H1 (cell line): ENCODE results near the gene UBE4B. TPM values are rescaled to one million over a fixed set of nuclear protein-coding genes. Genes with fewer than 3 reads are reported as not detected.

ENCODE experiments used
- CTCF ChIA-PET: fragments of 300-600 bp; sonication (Branson Sonifier 250); formaldehyde crosslinking; loops from one replicate; lab custom pipeline; 2021; ENCODE audit not compliant: partially characterized antibody; lab: Charles Lee
- POLR2A ChIA-PET: fragments of 300-600 bp; sonication (Branson Sonifier 250); formaldehyde crosslinking; loops from one replicate; lab custom pipeline; 2021; ENCODE audit warnings: inconsistent platforms; ENCODE audit not compliant: partially characterized antibody; lab: Charles Lee
- DNase-seq, 2 experiments: peaks; one replicate each; pipeline versions ENCODE4 v3.0.0 to v3.0.0-alpha.2; 2010 to 2022; ENCODE audit warnings: low spot score in 2 of 2, low read depth in 1 of 2, mixed read lengths in 1 of 2
- FAIRE-seq: peaks from 2 replicates; lab custom pipeline; 2011; peaks lifted over from hg19 to GRCh38; lab: Jason Lieb, UNC
- H2AFZ ChIP-seq: 2 replicates; pipeline ENCODE4 v1.8.1; 2012; ENCODE audit warnings: low read length, inconsistent platforms
- H2AK5ac ChIP-seq: 2 replicates; pipeline ENCODE4 v1.6.1; 2013; ENCODE audit warnings: low read depth, low read length
- H2BK120ac ChIP-seq: replicated peaks from 2 replicates; pipeline ENCODE3; 2013; ENCODE audit warnings: low read depth, low read length, inconsistent platforms
- H2BK12ac ChIP-seq: 2 replicates; pipeline ENCODE4 v1.6.1; 2013; ENCODE audit warnings: low read depth, low read length
- H2BK15ac ChIP-seq: 2 replicates; pipeline ENCODE4 v1.6.1; 2013; ENCODE audit warnings: low read length
- H2BK20ac ChIP-seq: 2 replicates; pipeline ENCODE4 v1.6.1; 2013; ENCODE audit warnings: low read length
- H2BK5ac ChIP-seq: 2 replicates; pipeline ENCODE4 v1.6.1; 2013; ENCODE audit warnings: low read depth, low read length
- H3K14ac ChIP-seq: 2 replicates; pipeline ENCODE4 v1.6.1; 2013; ENCODE audit warnings: inconsistent platforms; ENCODE audit not compliant: insufficient read length
- H3K18ac ChIP-seq: 2 replicates; pipeline ENCODE4 v1.6.1; 2013; ENCODE audit warnings: low read length; ENCODE audit errors: extremely low read depth
- H3K23ac ChIP-seq: 2 replicates; pipeline ENCODE4 v1.6.1; 2013; ENCODE audit warnings: inconsistent platforms; ENCODE audit not compliant: insufficient read length
- H3K23me2 ChIP-seq: 2 replicates; pipeline ENCODE4 v1.6.1; 2013; ENCODE audit warnings: low read depth, low read length
- H3K27ac ChIP-seq: 2 replicates; pipeline ENCODE4 v1.6.1; 2011; ENCODE audit warnings: low read depth, low read length, inconsistent platforms
- H3K27me3 ChIP-seq, 4 experiments: replicated peaks in 1 of 4; 1 replicate in 1 of 4; 2 replicates in 3 of 4; pipeline versions ENCODE4 v1.6.1 to v1.8.1; 2011 to 2013; ENCODE audit warnings: low read length in 3 of 4, mild to moderate bottlenecking in 3 of 4, inconsistent platforms in 2 of 4, mixed read lengths in 2 of 4, moderate library complexity in 1 of 4; ENCODE audit not compliant: control insufficient read depth in 3 of 4, insufficient read depth in 3 of 4; ENCODE audit errors: extremely low read depth in 1 of 4
- H3K36me3 ChIP-seq, 4 experiments: 2 replicates each; pipeline versions ENCODE4 v1.6.1 to v1.8.1; 2011 to 2013; ENCODE audit warnings: mild to moderate bottlenecking in 4 of 4, low read length in 3 of 4, moderate library complexity in 2 of 4, control low read depth in 1 of 4, inconsistent platforms in 1 of 4; ENCODE audit not compliant: insufficient read depth in 4 of 4, control insufficient read depth in 2 of 4
- H3K4ac ChIP-seq: replicated peaks from 2 replicates; pipeline ENCODE3; 2013; ENCODE audit warnings: low read length, low read depth, mixed read lengths, inconsistent platforms; ENCODE audit not compliant: insufficient read length
- H3K4me1 ChIP-seq, 4 experiments: replicated peaks in 1 of 4; 1 replicate in 1 of 4; 2 replicates in 3 of 4; pipeline versions ENCODE4 v1.6.1 to v1.8.1; 2011 to 2013; ENCODE audit warnings: low read length in 3 of 4, inconsistent platforms in 2 of 4, mixed read lengths in 1 of 4; ENCODE audit not compliant: insufficient read depth in 4 of 4, control insufficient read depth in 3 of 4
- H3K4me2 ChIP-seq, 2 experiments: 2 replicates each; pipeline versions ENCODE4 v1.6.1 to v1.8.1; 2011 to 2013; ENCODE audit warnings: low read depth in 2 of 2, low read length in 2 of 2, control low read depth in 1 of 2, inconsistent platforms in 1 of 2, mild to moderate bottlenecking in 1 of 2; ENCODE audit not compliant: insufficient read depth in 1 of 2
- H3K4me3 ChIP-seq, 4 experiments: fragments of 200-600, 300-600 bp in 1 of 4; sonication (generic), shearing (Covaris generic), sonication (Bioruptor Twin) in 1 of 4; 2 replicates each; pipeline versions ENCODE4 v1.5.1 to v1.8.1; 2011 to 2016; ENCODE audit warnings: low read length in 4 of 4, low read depth in 3 of 4, control low read depth in 2 of 4, inconsistent platforms in 2 of 4, mild to moderate bottlenecking in 2 of 4, mixed read lengths in 1 of 4, moderate library complexity in 1 of 4; ENCODE audit not compliant: insufficient read depth in 2 of 4; ENCODE audit errors: extremely low read depth in 1 of 4
- H3K56ac ChIP-seq: replicated peaks from 2 replicates; pipeline ENCODE3; 2013; ENCODE audit warnings: low read depth, mild to moderate bottlenecking, mixed read lengths, low read length, inconsistent platforms; ENCODE audit not compliant: insufficient read length
- H3K79me1 ChIP-seq: 2 replicates; pipeline ENCODE4 v1.6.1; 2013; ENCODE audit warnings: low read depth, low read length, control low read depth
- H3K79me2 ChIP-seq, 2 experiments: 2 replicates each; pipeline versions ENCODE4 v1.6.1 to v1.8.1; 2012 to 2013; ENCODE audit warnings: low read length in 2 of 2, mild to moderate bottlenecking in 2 of 2, inconsistent platforms in 1 of 2; ENCODE audit not compliant: insufficient read depth in 2 of 2, control insufficient read depth in 1 of 2
- H3K9ac ChIP-seq, 4 experiments: replicated peaks in 1 of 4; 1 replicate in 1 of 4; 2 replicates in 3 of 4; pipeline versions ENCODE4 v1.6.1 to v1.8.1; 2011 to 2013; ENCODE audit warnings: low read depth in 3 of 4, low read length in 3 of 4, control low read depth in 2 of 4, mild to moderate bottlenecking in 2 of 4, moderate library complexity in 2 of 4, inconsistent platforms in 1 of 4; ENCODE audit errors: extremely low read depth in 1 of 4
- H3K9me3 ChIP-seq, 2 experiments: 2 replicates each; pipeline versions ENCODE4 v1.6.1 to v1.8.1; 2012 to 2013; ENCODE audit warnings: mild to moderate bottlenecking in 2 of 2, moderate library complexity in 2 of 2, control low read depth in 1 of 2, inconsistent platforms in 1 of 2, low read depth in 1 of 2, low read length in 1 of 2, mixed read lengths in 1 of 2; ENCODE audit not compliant: insufficient read depth in 2 of 2
- H4K20me1 ChIP-seq, 2 experiments: replicated peaks in 1 of 2; 2 replicates each; pipeline versions ENCODE3 to v1.8.1; 2011 to 2013; ENCODE audit warnings: inconsistent platforms in 2 of 2, low read length in 2 of 2, mild to moderate bottlenecking in 1 of 2; ENCODE audit not compliant: insufficient read depth in 2 of 2, control insufficient read depth in 1 of 2
- H4K5ac ChIP-seq: 2 replicates; pipeline ENCODE4 v1.6.1; 2013; ENCODE audit warnings: low read length, low read depth, mixed read lengths, inconsistent platforms; ENCODE audit not compliant: insufficient read length
- H4K8ac ChIP-seq: 2 replicates; pipeline ENCODE4 v1.8.0; 2013; ENCODE audit warnings: mild to moderate bottlenecking, moderate library complexity, low read length, inconsistent platforms; ENCODE audit not compliant: insufficient read depth; ENCODE audit errors: extremely low read depth
- H4K91ac ChIP-seq: replicated peaks from 2 replicates; pipeline ENCODE3; 2013; ENCODE audit warnings: low read length, mixed read lengths, inconsistent platforms; ENCODE audit not compliant: insufficient read length
- CBX8 ChIP-seq: fragments of 300-800, 300-1000 bp; sonication (generic); IDR thresholded peaks from 2 replicates; pipeline ENCODE4 v1.7.1; 2016; ENCODE audit warnings: low read depth, low read length, borderline replicate concordance
- E2F6 ChIP-seq: IDR thresholded peaks from 2 replicates; pipeline ENCODE4 v1.6.1; 2012; ENCODE audit warnings: inconsistent platforms
- EGR1 ChIP-seq: IDR thresholded peaks from 2 replicates; pipeline ENCODE4 v1.6.1; 2011; ENCODE audit warnings: low read depth, low read length, borderline replicate concordance
- JUN ChIP-seq: IDR thresholded peaks from 2 replicates; pipeline ENCODE4 v1.6.1; 2011; ENCODE audit warnings: low read depth, mild to moderate bottlenecking, improper control_type of control experiment, low read length
- KDM4A ChIP-seq: IDR thresholded peaks from one replicate; pipeline ENCODE4 v1.7.1; 2012; ENCODE audit warnings: low read depth, mild to moderate bottlenecking, moderate library complexity, low read length, inconsistent platforms; ENCODE audit not compliant: severe bottlenecking
- KDM5A ChIP-seq: fragments of 200-600 bp; IDR thresholded peaks from 2 replicates; pipeline ENCODE4 v1.7.1; 2012; ENCODE audit warnings: mild to moderate bottlenecking, low read length, inconsistent platforms, mixed read lengths
- NANOG ChIP-seq: IDR thresholded peaks from 2 replicates; pipeline ENCODE4 v1.6.1; 2011; ENCODE audit warnings: low read length, low read depth, mild to moderate bottlenecking, inconsistent platforms; ENCODE audit not compliant: insufficient read depth, poor library complexity, severe bottlenecking
- NRF1 ChIP-seq: IDR thresholded peaks from 2 replicates; pipeline ENCODE4 v1.6.1; 2011; ENCODE audit warnings: mild to moderate bottlenecking, low read depth, low read length, improper control_type of control experiment
- SAP30 ChIP-seq: fragments of 300-600 bp; sonication (generic); IDR thresholded peaks from 2 replicates; pipeline ENCODE4 v1.7.1; 2012; ENCODE audit warnings: low read length, moderate library complexity, mild to moderate bottlenecking, inconsistent platforms; ENCODE audit not compliant: insufficient read depth, insufficient replicate concordance
- SIN3A ChIP-seq, 2 experiments: IDR thresholded peaks in 1 of 2; conservative IDR thresholded peaks in 1 of 2; 2 replicates each; pipeline ENCODE4 v1.6.1; 2011 to 2012; ENCODE audit warnings: low read length in 2 of 2, improper control_type of control experiment in 1 of 2, low read depth in 1 of 2, mild to moderate bottlenecking in 1 of 2
- SIX5 ChIP-seq: IDR thresholded peaks from 2 replicates; pipeline ENCODE4 v1.6.1; 2011; ENCODE audit warnings: mild to moderate bottlenecking, low read depth, low read length
- SP1 ChIP-seq: IDR thresholded peaks from 2 replicates; pipeline ENCODE4 v1.6.1; 2011; ENCODE audit warnings: low read depth, low read length
- TEAD4 ChIP-seq: IDR thresholded peaks from 2 replicates; pipeline ENCODE4 v1.6.1; 2012; ENCODE audit warnings: low read depth, low read length, inconsistent platforms, mixed read lengths
- WGBS, 2 experiments: shearing (Covaris generic) in 1 of 2; methylation state at CpG; one replicate each; pipeline versions ENCODE4 v1.1.6 to v1.1.7; 2013 to 2015; ENCODE audit warnings: low lambda C conversion rate in 2 of 2, mixed read lengths in 2 of 2, inconsistent platforms in 1 of 2, low coverage in 1 of 2, missing lambda C conversion rate in 1 of 2; ENCODE audit not compliant: insufficient replicate concordance in 2 of 2, insufficient coverage in 1 of 2, insufficient read length in 1 of 2; ENCODE audit errors: extremely low coverage in 1 of 2, missing lambda C conversion rate in 1 of 2; 5-methylcytosine and 5-hydroxymethylcytosine counted together
- polyA plus RNA-seq, 7 experiments: library from polyadenylated mRNA; depleted of rRNA in 3 of 7; stranded (reverse) in 5 of 7; unstranded in 2 of 7; fragments of >200 nt in 5 of 7; fragments of 200-250 nt in 2 of 7; gene quantifications; 1 replicate in 5 of 7; 2 replicates in 1 of 7; 4 replicates in 1 of 7; pipeline versions ENCODE4 v1.2.1 to v1.2.3, GENCODE V29; 2011 to 2013; ENCODE audit warnings: missing spikeins in 2 of 7, mixed read lengths in 2 of 7
- total RNA-seq: library from RNA; stranded (reverse); fragmentation: NEBNext Ultra II Directional; extraction: Animal tissue kit (Norgen Biotek cat#: 25700); gene quantifications from 2 replicates; pipeline ENCODE4 v1.2.1, GENCODE V29; 2021

Gene UBE4B
- total and polyA plus RNA-seq, 2 of the 8 experiments (the other 6 are each of a cell fraction or from before 2014, with no cell fraction given), result 24.5 to 90.1 TPM

DNA sequence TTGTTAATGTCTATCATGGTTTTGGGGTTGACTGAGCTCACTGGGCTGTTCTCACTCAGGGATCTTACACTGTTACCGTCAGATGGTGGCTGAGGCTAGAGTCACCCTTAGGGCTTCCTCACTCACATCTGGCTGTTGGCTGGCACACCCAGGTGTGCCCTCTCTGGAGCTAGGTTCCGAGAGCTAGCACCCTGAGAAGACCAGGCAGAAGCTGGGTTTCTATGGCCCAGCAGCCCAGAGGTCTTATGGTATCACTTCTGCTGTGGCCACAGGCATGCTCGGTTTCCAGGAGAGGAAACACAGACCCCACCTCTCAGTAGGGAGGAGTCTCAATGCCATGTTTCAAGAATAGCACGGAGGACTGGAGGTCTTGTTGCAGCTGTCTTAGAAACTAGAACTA, 156.9 kb downstream of the UBE4B start:
- Histone ChIP-seq H2BK120ac (no peak overlapping the region), H3K9me3 (no peaks in the 10 kb centered on the region), H3K9ac (no peak overlapping the region), H4K5ac (no peak overlapping the region), H3K23ac (no peak overlapping the region), H3K14ac (no peak overlapping the region), H3K4me3 (no peak overlapping the region), H4K8ac (no peak overlapping the region), H2BK15ac (no peak overlapping the region), H3K4me2 (no peak overlapping the region), H3K27me3 (no peaks in the 10 kb centered on the region), H4K91ac (no peak overlapping the region), H3K27ac (no peak overlapping the region), H3K23me2 (no peaks in the 10 kb centered on the region; the same call in 1 of the 2 replicates), H3K79me2 (no peaks in the 10 kb centered on the region), H3K56ac (no peak overlapping the region), H2AFZ (peak overlapping the region; percentile 85; the same call in 1 of the 2 replicates), H2BK20ac (no peak overlapping the region), H3K4me1 (peaks cover 0 to 2% (median under 1%) of the 10 kb centered on the region in 4 experiments; a peak in 1 of 7 replicates), H4K20me1 (no peaks in the 10 kb centered on the region), H2BK5ac (no peak overlapping the region), H2BK12ac (no peak overlapping the region), H3K4ac (no peak overlapping the region), H3K79me1 (no peaks in the 10 kb centered on the region), H2AK5ac (no peak overlapping the region), H3K36me3 (no peaks in the 10 kb centered on the region), H3K18ac (no peak overlapping the region)
- DNase-seq (no peak), FAIRE-seq (no peak)
- POLR2A ChIA-PET, result interaction anchor here (0.7 kb wide), 1 partner anchor 257 kb away, joined by 3 read pairs; no protein-coding TSS in a partner anchor
- TF ChIP-seq EGR1, result no peak
- no peak for TF ChIP-seq TEAD4
- no peak for TF ChIP-seq NANOG
- no peak for TF ChIP-seq NRF1
- no peak for TF ChIP-seq SAP30
- TF ChIP-seq SP1, result no peak
- TF ChIP-seq SIN3A (conservative IDR thresholded peaks at IDR 0.05 in 1 of 2, IDR thresholded peaks at IDR 0.05 in 1 of 2; ENCODE audit: low read depth in 1 of 2, low read length in 2 of 2), result no peak
- no peak for TF ChIP-seq SIX5
- no peak for TF ChIP-seq KDM4A
- no peak for TF ChIP-seq CBX8
- TF ChIP-seq E2F6, result no peak
- no peak for TF ChIP-seq KDM5A
- TF ChIP-seq JUN, result no peak
- CTCF ChIA-PET, result interaction anchor here (0.6 to 1.1 kb wide), 3 partner anchors 15 to 322 kb away, joined by 3 to 4 read pairs (median 3); no protein-coding TSS in a partner anchor
- 87% methylated on average over 4 of the region's 4 CpGs; no CpG with 5 or more reads in 1 of the 2 experiments for WGBS, 2 experiments
